ENCODE data around the gene BPIFA3.

BPIFA3 gene

GRCh38 chr20:33187491-33187890 lies 29.7 kb upstream of the BPIFA3 start:
- Histone ChIP-seq H3K4me3 (ENCODE audit: low read length) (no peak overlapping the region), H3K4me1 (ENCODE audit: control insufficient read depth, insufficient read depth, low read length) (no peaks in the 10 kb centered on the region), H3K9me3 (ENCODE audit: control insufficient read depth, low read length) (no peaks in the 10 kb centered on the region), H3K9ac (ENCODE audit: low read length) (no peak overlapping the region), H3K36me3 (ENCODE audit: control insufficient read depth, insufficient read depth, low read length) (no peaks in the 10 kb centered on the region), H3K27me3 (ENCODE audit: control insufficient read depth, insufficient read depth, low read length) (no peaks in the 10 kb centered on the region)

GRCh38 chr20:33188421-33188820 lies 28.7 kb upstream of the BPIFA3 start:
- Histone ChIP-seq H3K27me3 (ENCODE audit: control insufficient read depth, insufficient read depth, low read length) (no peaks in the 10 kb centered on the region), H3K9me3 (ENCODE audit: control insufficient read depth, low read length) (no peaks in the 10 kb centered on the region), H3K4me1 (ENCODE audit: control insufficient read depth, insufficient read depth, low read length) (no peaks in the 10 kb centered on the region), H3K36me3 (ENCODE audit: control insufficient read depth, insufficient read depth, low read length) (no peaks in the 10 kb centered on the region), H3K4me3 (ENCODE audit: low read length) (no peak overlapping the region), H3K9ac (ENCODE audit: low read length) (no peak overlapping the region)

- Histone ChIP-seq H3K27me3 (ENCODE audit: control insufficient read depth, insufficient read depth, low read length) (no peaks in the 10 kb centered on the region), H3K4me3 (ENCODE audit: low read length) (no peak overlapping the region), H3K9me3 (ENCODE audit: control insufficient read depth, low read length) (no peaks in the 10 kb centered on the region), H3K4me1 (ENCODE audit: control insufficient read depth, insufficient read depth, low read length) (no peaks in the 10 kb centered on the region), H3K36me3 (ENCODE audit: control insufficient read depth, insufficient read depth, low read length) (no peaks in the 10 kb centered on the region), H3K9ac (ENCODE audit: low read length) (no peak overlapping the region)
These were observed 25.7 kb upstream of the BPIFA3 start for GRCh38 chr20:33191484-33191883.

- no peaks in the 10 kb centered on the region for H3K36me3 ChIP-seq (ENCODE audit: control insufficient read depth, insufficient read depth, low read length)
- H3K9me3 ChIP-seq (ENCODE audit: control insufficient read depth, low read length) = no peaks in the 10 kb centered on the region
- H3K27me3 ChIP-seq (ENCODE audit: control insufficient read depth, insufficient read depth, low read length) = no peaks in the 10 kb centered on the region
- H3K9ac ChIP-seq (ENCODE audit: low read length) = no peak overlapping the region
- H3K4me1 ChIP-seq (ENCODE audit: control insufficient read depth, insufficient read depth, low read length) = no peaks in the 10 kb centered on the region
- no peak overlapping the region for H3K4me3 ChIP-seq (ENCODE audit: low read length)
These were observed 25.2 kb upstream of the BPIFA3 start for GRCh38 chr20:33191955-33192354.

GRCh38 chr20:33192912-33193501 lies 24.1 kb upstream of the BPIFA3 start:
- no peaks in the 10 kb centered on the region for H3K27me3 ChIP-seq (ENCODE audit: control insufficient read depth, insufficient read depth, low read length)
- H3K4me1 ChIP-seq (ENCODE audit: control insufficient read depth, insufficient read depth, low read length) = no peaks in the 10 kb centered on the region
- H3K4me3 ChIP-seq (ENCODE audit: low read length) = no peak overlapping the region
- no peak overlapping the region for H3K9ac ChIP-seq (ENCODE audit: low read length)
- H3K36me3 ChIP-seq (ENCODE audit: control insufficient read depth, insufficient read depth, low read length) = no peaks in the 10 kb centered on the region
- no peaks in the 10 kb centered on the region for H3K9me3 ChIP-seq (ENCODE audit: control insufficient read depth, low read length)

GRCh38 chr20:33199026-33199425 lies 18.1 kb upstream of the BPIFA3 start:
- H3K9ac ChIP-seq (ENCODE audit: low read length) = no peak overlapping the region
- no peak overlapping the region for H3K4me3 ChIP-seq (ENCODE audit: low read length)
- H3K36me3 ChIP-seq (ENCODE audit: control insufficient read depth, insufficient read depth, low read length) = no peaks in the 10 kb centered on the region
- no peaks in the 10 kb centered on the region for H3K27me3 ChIP-seq (ENCODE audit: control insufficient read depth, insufficient read depth, low read length)
- no peaks in the 10 kb centered on the region for H3K9me3 ChIP-seq (ENCODE audit: control insufficient read depth, low read length)
- no peaks in the 10 kb centered on the region for H3K4me1 ChIP-seq (ENCODE audit: control insufficient read depth, insufficient read depth, low read length)

- Histone ChIP-seq H3K4me1 (ENCODE audit: control insufficient read depth, insufficient read depth, low read length) (no peaks in the 10 kb centered on the region), H3K4me3 (ENCODE audit: low read length) (no peak overlapping the region), H3K36me3 (ENCODE audit: control insufficient read depth, insufficient read depth, low read length) (no peaks in the 10 kb centered on the region), H3K27me3 (ENCODE audit: control insufficient read depth, insufficient read depth, low read length) (no peaks in the 10 kb centered on the region), H3K9me3 (ENCODE audit: control insufficient read depth, low read length) (no peaks in the 10 kb centered on the region), H3K9ac (ENCODE audit: low read length) (no peak overlapping the region)
These were observed 14.7 kb upstream of the BPIFA3 start for GRCh38 chr20:33202451-33202850.

- Histone ChIP-seq H3K4me3 (ENCODE audit: low read length) (no peak overlapping the region), H3K4me1 (ENCODE audit: control insufficient read depth, insufficient read depth, low read length) (no peaks in the 10 kb centered on the region), H3K9me3 (ENCODE audit: control insufficient read depth, low read length) (no peaks in the 10 kb centered on the region), H3K9ac (ENCODE audit: low read length) (no peak overlapping the region), H3K27me3 (ENCODE audit: control insufficient read depth, insufficient read depth, low read length) (no peaks in the 10 kb centered on the region), H3K36me3 (ENCODE audit: control insufficient read depth, insufficient read depth, low read length) (no peaks in the 10 kb centered on the region)
These were observed 13.7 kb upstream of the BPIFA3 start for GRCh38 chr20:33203444-33203843.

GRCh38 chr20:33209789-33210188 lies 7.4 kb upstream of the BPIFA3 start:
- no peak overlapping the region for H3K4me3 ChIP-seq (ENCODE audit: low read length)
- H3K36me3 ChIP-seq (ENCODE audit: control insufficient read depth, insufficient read depth, low read length) = no peaks in the 10 kb centered on the region
- no peaks in the 10 kb centered on the region for H3K27me3 ChIP-seq (ENCODE audit: control insufficient read depth, insufficient read depth, low read length)
- H3K9me3 ChIP-seq (ENCODE audit: control insufficient read depth, low read length) = no peaks in the 10 kb centered on the region
- no peaks in the 10 kb centered on the region for H3K4me1 ChIP-seq (ENCODE audit: control insufficient read depth, insufficient read depth, low read length)
- H3K9ac ChIP-seq (ENCODE audit: low read length) = no peak overlapping the region

- Histone ChIP-seq H3K36me3 (ENCODE audit: control insufficient read depth, insufficient read depth, low read length) (no peaks in the 10 kb centered on the region), H3K4me1 (ENCODE audit: control insufficient read depth, insufficient read depth, low read length) (no peaks in the 10 kb centered on the region), H3K27me3 (ENCODE audit: control insufficient read depth, insufficient read depth, low read length) (no peaks in the 10 kb centered on the region), H3K9ac (ENCODE audit: low read length) (no peak overlapping the region), H3K4me3 (ENCODE audit: low read length) (no peak overlapping the region), H3K9me3 (ENCODE audit: control insufficient read depth, low read length) (no peaks in the 10 kb centered on the region)
These were observed 6.8 kb upstream of the BPIFA3 start for GRCh38 chr20:33210371-33210770.

- H3K27me3 ChIP-seq (ENCODE audit: control insufficient read depth, insufficient read depth, low read length) = no peaks in the 10 kb centered on the region
- no peaks in the 10 kb centered on the region for H3K9me3 ChIP-seq (ENCODE audit: control insufficient read depth, low read length)
- no peaks in the 10 kb centered on the region for H3K4me1 ChIP-seq (ENCODE audit: control insufficient read depth, insufficient read depth, low read length)
- H3K36me3 ChIP-seq (ENCODE audit: control insufficient read depth, insufficient read depth, low read length) = no peaks in the 10 kb centered on the region
- H3K9ac ChIP-seq (ENCODE audit: low read length) = no peak overlapping the region
- H3K4me3 ChIP-seq (ENCODE audit: low read length) = no peak overlapping the region
These were observed 5.2 kb upstream of the BPIFA3 start for GRCh38 chr20:33211817-33212424.

- H3K27me3 ChIP-seq (ENCODE audit: control insufficient read depth, insufficient read depth, low read length) = no peaks in the 10 kb centered on the region
- H3K36me3 ChIP-seq (ENCODE audit: control insufficient read depth, insufficient read depth, low read length) = no peaks in the 10 kb centered on the region
- no peak overlapping the region for H3K9ac ChIP-seq (ENCODE audit: low read length)
- no peaks in the 10 kb centered on the region for H3K9me3 ChIP-seq (ENCODE audit: control insufficient read depth, low read length)
- H3K4me3 ChIP-seq (ENCODE audit: low read length) = no peak overlapping the region
- no peaks in the 10 kb centered on the region for H3K4me1 ChIP-seq (ENCODE audit: control insufficient read depth, insufficient read depth, low read length)
These were observed 7.2 kb downstream of the BPIFA3 start for GRCh38 chr20:33224399-33224798.

- no peaks in the 10 kb centered on the region for H3K9me3 ChIP-seq (ENCODE audit: control insufficient read depth, low read length)
- no peak overlapping the region for H3K4me3 ChIP-seq (ENCODE audit: low read length)
- no peak overlapping the region for H3K9ac ChIP-seq (ENCODE audit: low read length)
- H3K4me1 ChIP-seq (ENCODE audit: control insufficient read depth, insufficient read depth, low read length) = no peaks in the 10 kb centered on the region
- H3K27me3 ChIP-seq (ENCODE audit: control insufficient read depth, insufficient read depth, low read length) = peaks cover 2% of the 10 kb centered on the region
- H3K36me3 ChIP-seq (ENCODE audit: control insufficient read depth, insufficient read depth, low read length) = no peaks in the 10 kb centered on the region
These were observed 12.7 kb downstream of the BPIFA3 start for GRCh38 chr20:33229843-33230242.

Data from mucosa of stomach (tissue), 1 donor.